Activated T-cell treated with anti-CD3 and anti-CD28 coated beads for 1 hour (primary cell): ENCODE measurements around the gene GNAL.
"Not testable (repeated sequence)": the region's sequence is repeated elsewhere in the genome, so short reads cannot be mapped to it uniquely, and the experiment has no call there.

Experiments used
- DNase-seq: peaks from one replicate; pipeline ENCODE4 v3.0.0-alpha.2; 2020; ENCODE audit warnings: low read depth

GNAL gene

GRCh38 chr18:11669271-11669947 is 19.7 kb upstream of the GNAL start:
- DNase-seq: no peak

DNA sequence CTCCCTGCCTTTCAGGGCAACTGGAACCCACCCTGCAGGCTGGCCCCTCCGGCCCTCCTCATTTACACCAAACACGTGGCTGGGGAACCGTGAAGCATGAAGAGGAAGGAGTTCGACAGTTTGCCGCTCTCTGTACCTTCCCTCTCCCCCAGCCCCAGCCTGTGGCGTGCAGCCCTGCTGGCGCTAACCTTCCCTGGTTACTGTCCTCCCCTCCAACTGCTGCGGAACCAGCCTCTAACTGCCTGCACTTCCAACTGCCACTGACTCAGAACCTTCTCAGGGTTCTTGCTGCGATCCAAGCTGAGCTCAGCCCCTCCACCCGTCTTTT is 19.2 kb upstream of the GNAL start:
- DNase-seq: no peak

DNA sequence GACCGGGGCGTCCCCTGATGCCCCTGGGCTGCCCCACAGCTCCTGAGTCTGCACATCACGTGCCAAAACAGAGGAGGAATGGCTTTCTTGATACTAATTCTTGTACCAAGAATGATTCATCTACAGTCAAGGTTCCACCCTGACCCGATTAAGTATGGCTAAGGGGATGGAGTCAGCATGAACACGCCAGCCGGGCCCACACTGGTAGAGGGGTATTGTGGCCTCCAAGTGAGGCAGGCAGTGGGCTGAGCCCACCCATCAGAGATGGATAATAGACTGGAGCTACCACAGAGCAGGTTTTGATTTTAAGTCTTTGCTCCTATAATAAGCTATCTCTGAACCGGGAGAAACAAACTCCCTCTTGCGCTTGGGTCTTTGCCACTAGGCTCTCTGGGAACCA is 17.9 kb upstream of the GNAL start:
- no peak for DNase-seq

GRCh38 chr18:11672198-11672597 is 16.9 kb upstream of the GNAL start:
- no peak for DNase-seq

DNA sequence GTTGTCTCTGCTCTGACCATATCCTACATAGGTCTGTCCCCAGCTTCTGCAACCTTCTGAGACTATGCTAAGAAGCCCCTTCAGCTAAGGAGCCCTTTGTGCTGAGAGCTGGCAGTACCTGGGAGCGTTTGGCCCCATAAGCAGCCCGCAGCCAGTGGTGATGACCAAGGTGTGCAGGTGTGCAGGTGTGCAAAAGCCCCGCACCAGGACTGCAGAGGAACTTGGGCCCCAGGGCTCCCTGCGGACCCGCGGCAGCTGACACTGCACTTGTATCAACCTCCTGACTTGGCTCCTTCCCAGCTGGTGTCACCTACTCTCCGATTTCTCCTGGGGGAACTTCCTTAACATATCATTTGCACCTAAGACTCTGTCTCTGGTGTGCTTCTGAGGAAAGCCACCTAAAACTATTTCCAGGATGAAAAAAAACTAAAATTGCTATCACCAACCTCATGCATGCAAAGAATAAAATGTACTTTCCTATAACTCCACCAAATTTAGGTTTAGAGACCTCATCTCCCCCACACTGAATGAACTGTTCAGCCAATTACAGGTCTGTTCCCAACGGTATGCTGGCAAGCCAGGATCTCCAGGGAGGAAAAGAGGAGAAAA is 16.1 kb upstream of the GNAL start:
- no peak for DNase-seq

DNA sequence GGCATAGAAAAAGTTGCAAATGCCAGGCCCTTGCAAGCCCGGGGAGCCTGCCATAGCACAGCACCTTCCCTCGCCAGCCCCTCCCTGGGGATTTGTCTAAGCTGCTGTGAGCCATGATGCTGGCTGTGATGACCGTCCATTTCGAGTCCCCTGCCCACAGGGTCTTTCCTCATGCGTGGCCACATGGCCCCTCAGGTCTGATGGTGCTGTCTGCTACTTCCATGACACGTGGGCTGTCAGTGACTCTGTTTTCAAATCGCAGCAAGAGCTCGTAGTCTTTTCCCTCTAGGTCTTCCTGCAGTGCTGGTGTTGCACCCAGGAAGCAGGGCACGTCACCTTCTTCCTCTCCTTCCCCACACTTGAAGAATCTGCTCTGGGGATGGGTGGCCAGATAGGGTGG is 15.5 kb upstream of the GNAL start:
- DNase-seq: no peak

GRCh38 chr18:11674119-11674518 is 14.9 kb upstream of the GNAL start:
- no peak for DNase-seq

DNA sequence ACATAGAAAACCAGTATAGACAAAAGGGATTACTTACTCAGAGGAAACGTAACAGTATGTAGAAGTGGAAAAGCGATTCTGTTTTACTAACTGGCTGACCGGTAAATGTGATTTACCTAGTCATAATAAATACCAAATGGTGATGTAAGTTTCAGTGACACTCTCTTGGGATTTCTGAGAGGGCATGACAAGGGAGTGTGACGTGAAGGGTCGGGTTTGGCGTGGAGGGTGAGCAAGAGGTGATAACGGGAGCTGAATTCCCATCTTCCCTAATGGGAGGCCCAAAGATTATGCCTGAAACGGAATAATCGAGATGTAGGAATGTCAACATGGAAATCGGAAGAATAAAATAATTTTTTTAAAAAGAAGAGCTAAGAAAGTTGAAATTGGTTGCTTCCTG is 12.7 kb upstream of the GNAL start:
- DNase-seq: no peak

DNA sequence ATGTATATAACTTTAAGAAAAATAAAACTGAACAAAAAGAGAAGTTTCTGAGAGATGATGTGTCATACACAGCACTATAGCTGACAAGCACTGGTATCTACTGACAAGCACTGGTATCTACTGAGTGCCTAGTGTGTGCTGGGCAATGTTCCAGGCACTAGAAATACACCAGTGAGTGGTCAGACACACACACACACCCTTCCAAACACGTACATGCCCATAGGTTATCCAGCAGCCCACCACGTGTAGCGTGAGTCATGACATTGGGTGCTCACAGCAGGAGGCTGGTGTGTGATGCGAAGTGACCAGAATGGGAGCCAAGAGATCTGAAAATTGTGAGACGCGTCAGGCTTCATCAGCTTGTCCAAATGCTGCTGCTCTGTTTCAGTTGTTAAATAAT is 12.2 kb upstream of the GNAL start:
- no peak for DNase-seq

DNA sequence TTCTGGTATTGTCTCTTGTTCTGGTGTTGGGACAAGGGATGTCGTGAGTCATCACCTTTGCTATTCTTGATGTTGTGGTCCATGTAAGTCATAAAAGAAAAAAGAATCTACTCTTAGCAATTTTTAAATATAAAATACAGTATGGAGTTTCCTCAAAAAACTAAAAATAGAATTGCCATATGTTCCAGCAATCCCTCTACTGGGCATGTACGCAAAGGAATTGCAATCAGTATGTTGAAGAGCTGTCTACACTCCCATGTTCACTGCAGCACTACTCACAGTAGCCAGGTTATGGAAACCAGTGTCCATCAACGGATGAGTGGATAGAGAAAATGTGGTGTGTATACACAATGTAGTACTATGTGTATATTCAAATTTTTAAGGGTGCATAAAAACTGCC is 10.9 kb upstream of the GNAL start:
- DNase-seq: no peak

DNA sequence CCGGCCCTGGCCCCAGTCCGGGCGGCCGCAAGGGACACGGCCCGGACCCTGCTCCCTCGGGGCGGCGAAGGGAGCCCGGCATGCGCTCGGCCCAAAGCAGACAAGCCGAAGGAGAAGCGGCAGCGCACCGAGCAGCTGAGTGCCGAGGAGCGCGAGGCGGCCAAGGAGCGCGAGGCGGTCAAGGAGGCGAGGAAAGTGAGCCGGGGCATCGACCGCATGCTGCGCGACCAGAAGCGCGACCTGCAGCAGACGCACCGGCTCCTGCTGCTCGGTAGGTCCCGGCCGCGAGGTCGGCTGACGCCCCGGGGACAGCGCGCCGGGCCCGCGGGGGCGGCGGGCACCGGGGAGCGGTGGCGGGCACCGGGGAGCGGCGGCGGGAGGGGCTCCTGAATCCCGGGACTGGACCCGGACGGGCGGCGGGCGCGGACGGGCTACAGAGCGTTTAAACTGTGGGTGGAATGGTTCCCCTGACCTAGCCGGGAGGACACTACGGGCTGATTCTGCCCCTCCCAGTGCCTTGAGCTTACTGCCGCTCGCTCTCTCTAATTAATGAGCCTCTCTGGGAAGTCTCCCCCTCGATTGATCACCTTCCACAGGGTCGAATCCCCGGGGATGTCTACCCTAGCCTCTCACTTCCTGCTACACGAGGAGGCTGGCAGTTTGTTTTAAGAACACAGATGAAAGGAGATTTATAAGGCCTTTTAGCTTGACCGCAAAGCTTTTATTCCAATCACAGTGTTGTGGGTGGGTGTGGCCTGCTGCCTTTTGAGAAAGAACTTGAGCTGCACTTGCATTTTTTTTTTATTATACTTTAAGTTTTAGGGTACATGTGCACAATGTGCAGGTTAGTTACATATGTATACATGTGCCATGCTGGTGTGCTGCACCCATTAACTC is 853 bp downstream of the GNAL start:
- no peak for DNase-seq

- DNase-seq: not testable (repeated sequence)
Measured at GRCh38 chr18:11690660-11691059, 1.6 kb downstream of the GNAL start.

DNA sequence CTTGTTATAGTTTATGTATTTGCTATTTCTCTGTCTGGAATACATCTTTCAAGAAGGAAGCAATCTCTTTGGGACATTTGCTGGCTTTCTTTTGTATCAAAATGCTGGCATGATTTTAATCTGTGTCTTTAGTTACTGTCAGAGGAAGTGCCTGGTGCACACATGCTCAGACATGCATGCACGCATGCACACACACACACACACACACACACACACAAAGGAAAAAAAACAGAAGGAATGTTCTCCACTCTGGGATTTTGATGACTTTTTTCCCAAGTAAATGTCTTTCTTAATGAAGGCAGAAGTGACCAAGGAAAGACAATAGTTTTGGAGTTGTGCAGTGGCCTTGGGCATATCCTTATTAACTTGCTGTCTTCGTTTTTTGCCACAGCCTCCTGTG is 6.7 kb downstream of the GNAL start:
- no peak for DNase-seq

DNA sequence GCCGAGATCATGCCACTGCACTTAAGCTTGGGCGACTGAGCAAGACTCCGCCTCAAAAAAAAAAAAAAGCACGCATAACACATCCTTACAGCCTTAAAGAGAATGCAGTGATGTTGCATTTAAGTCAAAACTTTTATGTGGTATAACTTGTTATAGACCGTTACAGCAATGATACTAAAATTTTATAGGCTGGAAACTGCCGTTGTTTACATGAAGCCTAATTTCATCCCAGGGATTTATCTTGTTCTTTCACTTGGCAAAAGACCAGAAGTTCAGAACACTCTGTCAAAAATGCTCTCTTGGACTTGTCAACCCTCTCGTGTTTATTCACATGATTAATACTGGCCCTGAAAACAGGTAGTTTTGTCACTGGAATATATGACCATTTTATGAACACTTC is 7.4 kb downstream of the GNAL start:
- no peak for DNase-seq

DNA sequence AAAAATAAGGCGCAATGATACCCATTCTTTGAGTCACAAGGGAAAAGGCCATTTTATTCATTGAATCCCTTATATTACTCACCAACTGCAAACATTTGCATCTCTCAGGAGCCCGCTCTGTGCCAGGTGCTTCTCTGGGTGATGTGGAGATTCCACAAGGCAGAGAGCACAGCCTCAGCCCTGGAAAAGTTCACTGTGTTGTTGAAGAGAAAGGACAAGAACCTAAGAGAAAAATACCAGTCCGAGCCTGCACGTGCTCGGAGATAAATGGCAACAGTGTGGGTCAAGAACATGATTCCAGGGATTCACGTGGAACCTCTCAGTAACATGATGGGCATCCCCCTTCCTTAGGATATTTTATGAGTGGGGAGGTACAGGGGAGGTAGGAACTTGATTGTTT is 11.8 kb downstream of the GNAL start:
- no peak for DNase-seq

DNA sequence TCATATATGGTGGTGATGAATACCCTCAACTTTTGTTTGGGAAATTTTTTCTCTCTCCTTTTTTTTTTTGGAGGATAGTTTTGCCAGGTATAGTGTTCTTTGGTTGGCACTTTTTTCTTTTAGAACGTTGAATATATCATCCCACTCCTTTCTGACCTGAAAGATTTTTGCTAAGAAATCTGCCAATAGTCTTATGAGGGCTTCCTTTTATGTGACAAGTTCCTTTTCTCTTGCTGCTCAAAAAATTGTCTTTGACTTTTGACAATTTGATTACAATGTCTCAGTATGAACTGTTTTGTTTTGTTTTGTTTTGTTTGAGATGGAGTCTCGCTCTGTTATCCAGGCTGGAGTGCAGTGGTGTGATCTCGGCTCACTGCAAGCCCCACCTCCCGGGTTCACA is 21.5 kb downstream of the GNAL start:
- no peak for DNase-seq

- DNase-seq: no peak
Measured at GRCh38 chr18:11713756-11714155, 24.7 kb downstream of the GNAL start.

DNA sequence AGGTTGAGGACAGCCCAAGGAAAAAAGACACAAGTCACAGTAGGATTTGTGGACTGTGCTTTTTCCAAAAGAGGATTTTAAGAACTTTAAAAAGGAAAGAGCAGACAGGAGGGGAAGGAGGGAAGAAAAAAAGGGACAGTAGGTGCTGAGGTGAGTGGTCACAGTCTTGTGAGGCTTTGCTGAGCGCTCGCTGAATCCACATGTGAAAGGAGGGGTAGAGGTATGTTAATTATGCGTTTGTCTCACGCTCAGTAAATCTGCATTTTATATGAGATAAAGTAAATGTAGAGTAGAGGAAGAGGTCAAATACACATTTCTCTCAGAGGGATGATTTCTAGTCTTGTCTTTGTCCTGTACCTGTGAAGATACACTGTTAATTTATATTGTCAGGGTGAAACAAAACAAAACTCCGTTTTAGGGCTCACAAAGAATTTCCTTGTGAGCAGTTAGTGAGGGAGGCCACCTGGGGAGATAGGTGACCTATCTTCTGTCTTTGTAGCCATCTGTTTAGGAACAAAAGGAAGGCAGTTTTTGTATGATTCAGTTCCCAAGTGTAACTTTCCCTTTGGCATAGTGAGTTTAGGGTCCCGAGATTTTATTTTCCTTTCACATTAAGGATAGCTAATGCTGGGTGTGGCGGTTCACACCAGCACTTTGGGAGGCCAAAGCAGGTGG is 25.3 kb downstream of the GNAL start:
- DNase-seq: no peak

- not testable (repeated sequence) for DNase-seq
Measured at GRCh38 chr18:11716767-11717315, 27.8 kb downstream of the GNAL start.

GRCh38 chr18:11719050-11719449 is 30.0 kb downstream of the GNAL start:
- no peak for DNase-seq

GRCh38 chr18:11719621-11720020 is 30.6 kb downstream of the GNAL start:
- DNase-seq: no peak

GRCh38 chr18:11721720-11722119 is 32.7 kb downstream of the GNAL start:
- no peak for DNase-seq

GRCh38 chr18:11724781-11725180 is 35.7 kb downstream of the GNAL start:
- DNase-seq: no peak
